NCI-H226 (cell line): Measurements from ENCODE around the gene PIK3R6.
A peak's percentile ranks its signal among the peaks of the same experiment; 100 is the strongest.

ENCODE experiments used
- DNase-seq: peaks from one replicate; pipeline ENCODE4 v3.0.0-alpha.2; 2015

PIK3R6 gene, protein sequence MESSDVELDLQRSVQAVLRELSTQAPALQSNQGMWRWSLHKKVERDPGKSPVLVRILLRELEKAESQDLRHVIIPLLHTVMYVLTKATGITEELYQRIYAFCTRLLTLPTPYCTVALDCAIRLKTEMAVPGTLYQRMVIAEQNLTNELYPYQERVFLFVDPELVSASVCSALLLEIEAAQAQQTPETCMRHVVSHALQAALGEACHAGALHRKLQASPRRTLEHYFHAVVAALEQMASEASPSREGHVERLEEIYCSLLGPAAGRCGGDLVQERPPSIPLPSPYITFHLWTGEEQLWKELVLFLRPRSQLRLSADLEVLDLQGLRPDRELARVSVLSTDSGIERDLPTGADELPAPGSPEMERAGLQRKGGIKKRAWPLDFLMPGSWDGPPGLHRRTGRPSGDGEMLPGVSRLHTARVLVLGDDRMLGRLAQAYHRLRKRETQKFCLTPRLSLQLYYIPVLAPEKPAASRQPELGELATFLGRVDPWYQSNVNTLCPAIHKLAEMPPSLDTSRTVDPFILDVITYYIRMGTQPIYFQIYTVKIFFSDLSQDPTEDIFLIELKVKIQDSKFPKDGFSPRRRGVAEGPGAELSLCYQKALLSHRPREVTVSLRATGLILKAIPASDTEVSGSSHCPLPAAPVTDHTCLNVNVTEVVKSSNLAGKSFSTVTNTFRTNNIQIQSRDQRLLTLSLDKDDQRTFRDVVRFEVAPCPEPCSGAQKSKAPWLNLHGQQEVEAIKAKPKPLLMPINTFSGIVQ

DNA sequence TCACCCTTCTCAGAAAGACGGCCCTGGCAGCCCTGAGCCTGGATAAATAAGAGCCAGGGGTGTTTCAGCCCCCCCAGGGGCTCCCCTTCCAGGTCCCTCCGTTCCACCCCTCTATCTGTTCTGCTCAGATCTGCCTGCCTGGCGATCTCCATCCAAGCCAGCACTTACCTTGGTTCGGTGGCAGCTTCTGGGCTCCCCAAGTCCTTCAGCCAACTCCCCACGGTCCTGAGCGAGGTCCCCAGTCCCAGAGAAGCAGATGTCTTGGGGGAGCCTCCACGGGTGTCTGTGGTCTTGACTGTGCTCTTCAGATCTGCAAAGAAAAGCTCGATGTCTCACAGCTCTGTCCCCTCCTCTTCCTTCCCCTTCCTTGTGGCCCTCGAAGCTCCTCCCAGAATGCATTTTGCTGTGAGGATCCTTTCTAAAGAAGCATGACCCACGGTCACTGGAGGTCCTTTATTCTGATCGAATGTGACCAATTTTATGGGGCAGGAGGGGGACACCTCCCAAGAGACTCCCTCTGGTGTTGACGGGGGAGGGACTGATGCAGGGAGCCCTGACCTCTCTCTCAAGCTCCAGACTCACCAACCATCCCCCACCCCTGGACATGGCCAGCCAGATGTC, at the start of gene PIK3R6:
PIK3R6 (minus strand) TSS at position 314 of the 621 bp plus-strand sequence. CDS start 17,880 bp downstream, outside the sequence.
- DNase-seq = no peak

- no peak for DNase-seq
Measured at GRCh38 chr17:8916466-8916865, 49.0 kb upstream of the PIK3R6 start.

GRCh38 chr17:8914554-8914953, 47.1 kb upstream of the PIK3R6 start:
- no peak for DNase-seq

DNA sequence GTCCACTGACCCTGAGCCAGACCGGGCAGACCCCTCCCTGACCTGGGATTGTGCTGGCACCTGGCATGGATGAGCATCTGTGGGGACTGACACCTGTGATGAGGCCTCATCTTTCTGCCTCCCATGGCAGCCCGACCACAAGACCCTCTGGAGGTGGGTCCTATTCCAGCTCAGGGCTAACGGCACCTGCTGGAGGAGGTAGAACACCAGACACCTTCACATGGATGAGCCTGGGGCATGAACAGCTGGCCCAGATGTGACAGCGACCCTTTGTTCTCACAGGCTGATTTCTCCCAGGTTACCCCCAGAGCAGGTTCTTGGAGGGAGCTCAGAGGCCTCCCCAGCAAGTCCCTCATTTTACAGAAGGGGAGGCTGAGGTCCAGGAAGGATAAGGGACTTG, 46.4 kb upstream of the PIK3R6 start:
- no peak for DNase-seq

DNA sequence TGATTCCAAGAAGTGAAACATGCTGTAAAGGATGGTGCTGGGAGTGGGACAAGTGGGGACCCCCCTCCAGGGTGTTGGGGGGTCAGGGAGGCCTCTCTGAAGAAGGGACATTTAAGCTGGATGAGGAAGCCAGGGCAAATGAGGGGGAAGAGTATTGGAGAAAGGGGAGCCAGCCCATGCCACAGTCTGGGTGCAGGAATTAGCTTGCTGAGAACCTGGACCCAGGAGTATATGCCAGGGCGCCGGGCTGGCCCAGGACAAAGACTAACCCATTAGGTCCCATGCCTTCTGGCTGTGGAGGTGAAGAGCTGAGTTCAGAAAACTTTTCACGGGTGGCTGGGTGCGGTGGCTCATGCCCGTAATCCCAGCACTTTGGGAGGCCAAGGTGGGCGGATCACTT, 45.6 kb upstream of the PIK3R6 start:
- no peak for DNase-seq

- no peak for DNase-seq
Measured at GRCh38 chr17:8912084-8912981, 44.9 kb upstream of the PIK3R6 start.

- no peak for DNase-seq
Measured at GRCh38 chr17:8910969-8911604, 43.6 kb upstream of the PIK3R6 start.

DNA sequence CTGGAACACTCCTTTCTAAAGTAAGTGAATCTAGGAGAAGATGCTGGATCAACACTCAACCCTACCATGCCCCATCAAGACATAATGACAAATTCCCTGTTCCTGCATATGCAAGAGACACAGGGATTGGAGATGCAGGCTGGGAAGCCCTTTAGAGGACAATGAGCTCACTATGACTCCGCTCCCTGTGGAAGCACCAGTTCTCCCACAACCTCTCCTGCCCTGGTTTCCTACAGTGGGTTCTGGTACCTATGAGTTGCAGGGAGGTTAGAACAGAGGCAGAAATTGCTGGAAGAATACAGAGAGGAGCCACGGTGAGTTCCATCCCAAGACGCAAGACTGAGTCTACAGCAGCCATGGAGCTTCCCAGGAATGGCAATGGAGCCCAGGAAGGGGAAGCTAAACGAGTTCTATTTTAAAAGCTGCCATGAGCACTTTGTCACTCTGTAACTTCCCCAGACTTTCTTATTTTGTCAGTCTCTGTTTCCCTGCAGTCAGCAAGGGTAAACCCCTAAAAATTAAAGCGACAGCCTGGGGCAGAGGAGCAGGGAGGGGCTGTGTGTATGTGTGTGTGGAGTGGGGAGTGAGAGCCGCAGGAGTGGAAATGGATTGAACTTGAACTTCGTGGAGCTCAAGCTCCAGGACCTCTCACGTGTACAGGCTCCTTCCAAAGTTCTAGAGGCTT, 42.3 kb upstream of the PIK3R6 start:
- no peak for DNase-seq

GRCh38 chr17:8905331-8905730, 37.9 kb upstream of the PIK3R6 start:
- no peak for DNase-seq

GRCh38 chr17:8904686-8905085, 37.2 kb upstream of the PIK3R6 start:
- DNase-seq = no peak

GRCh38 chr17:8904201-8904600, 36.7 kb upstream of the PIK3R6 start:
- no peak for DNase-seq

- DNase-seq = no peak
Measured at GRCh38 chr17:8900626-8901585, 33.4 kb upstream of the PIK3R6 start.

DNA sequence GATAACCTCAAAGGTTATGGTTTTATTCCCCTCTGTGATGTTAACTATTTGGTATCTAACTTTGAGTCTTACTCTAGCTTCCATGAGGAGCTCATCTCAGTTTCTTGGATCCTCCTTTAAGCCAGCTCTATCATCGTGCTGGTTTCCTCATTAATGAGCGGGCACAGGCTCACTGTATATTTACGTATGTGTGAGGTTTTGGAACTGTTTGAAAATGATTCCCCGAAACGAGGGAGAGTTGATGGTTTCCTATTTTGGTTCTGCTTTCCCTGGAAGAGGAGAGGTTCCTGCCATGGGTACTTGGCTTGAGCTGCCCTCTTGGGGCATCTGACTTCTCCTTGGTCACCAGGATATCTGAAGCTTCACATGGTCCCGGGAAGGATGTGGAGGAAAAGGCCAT, 32.7 kb upstream of the PIK3R6 start:
- no peak for DNase-seq

DNA sequence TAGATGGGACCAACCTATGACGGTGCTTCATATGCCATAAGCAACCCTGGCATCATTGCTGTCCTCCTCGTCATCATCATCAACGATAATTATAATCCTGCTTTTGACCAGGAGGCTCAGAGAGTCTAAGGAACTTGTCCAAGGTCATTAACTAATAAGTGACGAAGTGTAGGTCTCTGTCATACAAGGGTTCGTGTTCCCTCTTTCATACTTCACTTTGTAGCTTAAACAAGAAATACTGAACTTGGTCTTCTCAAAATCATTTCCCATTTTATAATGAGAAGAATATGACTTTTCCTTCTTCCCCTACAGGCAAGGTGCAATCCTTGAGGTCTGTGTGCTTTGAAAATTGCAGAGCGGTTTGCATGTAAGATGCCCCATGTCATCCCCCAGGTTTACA, 31.2 kb upstream of the PIK3R6 start:
- DNase-seq = no peak

DNA sequence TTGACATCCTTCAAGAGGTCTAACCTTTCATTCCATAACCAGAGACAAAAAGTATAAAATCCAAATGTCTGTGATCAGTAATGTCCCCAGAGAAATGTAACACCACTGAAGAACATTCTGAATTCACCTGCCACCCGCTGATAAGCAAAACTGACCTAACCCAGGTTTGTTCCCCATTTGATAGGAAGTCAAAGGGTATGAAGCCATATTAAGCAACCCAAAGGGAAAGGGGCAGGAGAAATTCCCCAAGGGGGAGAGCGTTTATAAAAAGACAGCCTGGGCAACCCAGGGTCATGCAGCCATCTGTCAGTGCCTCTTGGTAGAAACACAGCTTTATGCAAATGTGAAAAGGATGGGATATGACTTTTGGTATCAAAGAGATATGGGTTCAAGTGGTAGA, 30.7 kb upstream of the PIK3R6 start:
- no peak for DNase-seq

- no peak for DNase-seq
Measured at GRCh38 chr17:8896641-8897635, 29.5 kb upstream of the PIK3R6 start.

GRCh38 chr17:8896087-8896486, 28.6 kb upstream of the PIK3R6 start:
- DNase-seq = no peak

- DNase-seq = peak; percentile 37
Measured at GRCh38 chr17:8894673-8895578, 27.5 kb upstream of the PIK3R6 start.
